GM06990 (cell line): ENCODE data around the gene CCNG2.

Experiments used
- DNase-seq: peaks from one replicate; pipeline ENCODE4 v3.0.0-alpha.2; 2011; ENCODE audit not compliant: insufficient read length; ENCODE audit errors: extremely low read depth
- H3K27me3 ChIP-seq: replicated peaks from 2 replicates; pipeline ENCODE4 v1.6.0; 2011; ENCODE audit warnings: low read length; ENCODE audit not compliant: control insufficient read depth, insufficient read depth
- H3K36me3 ChIP-seq: 2 replicates; pipeline ENCODE4 v1.5.1; 2011; ENCODE audit warnings: low read length; ENCODE audit not compliant: control insufficient read depth, insufficient read depth
- H3K4me3 ChIP-seq: replicated peaks from 2 replicates; pipeline ENCODE4 v1.5.1; 2011; ENCODE audit warnings: low read depth, mild to moderate bottlenecking, control low read depth, low read length
- CTCF ChIP-seq: IDR thresholded peaks from 2 replicates; pipeline ENCODE4 v1.5.1; 2011; ENCODE audit warnings: low read length, control low read depth, mild to moderate bottlenecking, inconsistent platforms; ENCODE audit not compliant: insufficient read depth, poor library complexity, severe bottlenecking

CCNG2 gene

DNA sequence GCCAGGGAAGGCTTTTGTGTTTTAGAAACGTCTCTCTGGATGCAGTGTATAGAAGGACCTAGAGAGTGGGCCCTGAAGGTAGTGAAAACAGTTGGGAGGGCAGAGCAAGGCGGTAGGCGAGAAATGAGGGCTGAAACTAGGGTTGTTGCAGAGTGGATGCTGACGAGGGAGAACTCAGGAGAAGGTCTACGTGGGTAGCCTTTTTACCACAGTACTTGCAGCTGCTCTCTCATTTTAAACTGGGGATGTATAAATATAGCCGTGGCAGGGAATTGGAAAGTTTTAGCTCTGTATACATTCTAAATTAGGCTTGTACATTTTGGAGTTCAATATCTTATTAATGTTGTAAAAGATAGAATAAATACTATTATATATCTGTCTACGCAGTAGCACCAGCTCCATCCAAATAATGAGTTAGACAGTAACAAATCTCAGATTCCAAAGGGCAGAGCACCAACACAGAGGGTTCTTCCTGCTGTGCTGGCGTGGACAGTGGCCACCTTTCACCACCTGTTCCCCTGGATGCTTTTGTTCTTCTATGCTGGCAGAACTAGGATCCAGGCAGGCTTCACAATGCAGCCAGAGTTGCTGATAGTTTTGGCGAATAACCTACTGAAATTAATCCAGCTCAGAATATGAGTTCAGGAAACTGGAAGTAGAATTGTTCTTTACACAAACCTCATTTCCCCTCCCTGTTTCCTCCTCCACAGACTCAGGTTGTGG lies 31.7 kb downstream of the CCNG2 start:
- H3K36me3 ChIP-seq: no peaks in the 10 kb centered on the region
- no peaks in the 10 kb centered on the region for H3K27me3 ChIP-seq
- TF ChIP-seq CTCF: no peak
- H3K4me3 ChIP-seq: no peak overlapping the region
- DNase-seq: no peak

GRCh38 chr4:77189412-77189811 lies 32.4 kb downstream of the CCNG2 start:
- DNase-seq: no peak
- no peak overlapping the region for H3K4me3 ChIP-seq
- H3K27me3 ChIP-seq: no peaks in the 10 kb centered on the region
- no peaks in the 10 kb centered on the region for H3K36me3 ChIP-seq
- TF ChIP-seq CTCF: no peak

DNA sequence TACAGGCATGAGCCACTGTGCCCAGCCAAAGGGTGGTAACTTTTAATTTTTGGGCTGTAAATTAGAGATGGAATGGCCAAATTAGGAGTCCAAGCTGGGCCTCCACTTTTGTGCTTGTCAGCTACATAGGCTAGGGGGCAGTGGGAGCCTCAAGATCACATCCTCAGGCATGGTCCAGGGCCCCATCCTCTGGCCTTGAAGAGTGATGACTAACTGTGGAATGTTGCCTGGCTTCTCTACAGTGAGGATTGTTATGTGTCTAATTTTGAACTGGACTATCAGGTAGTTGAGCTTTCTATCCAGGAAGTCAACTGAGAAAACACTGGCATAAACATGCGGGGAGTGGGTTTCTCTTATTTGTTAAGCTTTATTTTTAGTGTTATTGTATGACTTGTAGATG lies 33.0 kb downstream of the CCNG2 start:
- Histone ChIP-seq H3K4me3 (no peak overlapping the region), H3K27me3 (no peaks in the 10 kb centered on the region), H3K36me3 (no peaks in the 10 kb centered on the region)
- no peak for TF ChIP-seq CTCF
- no peak for DNase-seq

- TF ChIP-seq CTCF: no peak
- Histone ChIP-seq H3K4me3 (peak overlapping the region; percentile 43; the same call in 1 of the 2 replicates), H3K27me3 (no peaks in the 10 kb centered on the region), H3K36me3 (no peaks in the 10 kb centered on the region)
- DNase-seq: no peak
Measured at GRCh38 chr4:77193046-77193445, 36.0 kb downstream of the CCNG2 start.

- no peak for TF ChIP-seq CTCF
- H3K4me3 ChIP-seq: peak overlapping the region; percentile 38
- DNase-seq: peak; percentile 87
- no peaks in the 10 kb centered on the region for H3K27me3 ChIP-seq
- no peaks in the 10 kb centered on the region for H3K36me3 ChIP-seq
Measured at GRCh38 chr4:77193511-77194102, 36.6 kb downstream of the CCNG2 start.

- TF ChIP-seq CTCF: no peak
- H3K4me3 ChIP-seq: no peak overlapping the region
- H3K27me3 ChIP-seq: no peaks in the 10 kb centered on the region
- peak; percentile 15 for DNase-seq
- H3K36me3 ChIP-seq: no peaks in the 10 kb centered on the region
Measured at GRCh38 chr4:77194366-77194765, 37.4 kb downstream of the CCNG2 start.
